ENCODE measurements around the gene FCMR.
"Not testable (repeated sequence)": the region's sequence is repeated elsewhere in the genome, so short reads cannot be mapped to it uniquely, and the experiment has no call there.

The FCMR gene

DNA sequence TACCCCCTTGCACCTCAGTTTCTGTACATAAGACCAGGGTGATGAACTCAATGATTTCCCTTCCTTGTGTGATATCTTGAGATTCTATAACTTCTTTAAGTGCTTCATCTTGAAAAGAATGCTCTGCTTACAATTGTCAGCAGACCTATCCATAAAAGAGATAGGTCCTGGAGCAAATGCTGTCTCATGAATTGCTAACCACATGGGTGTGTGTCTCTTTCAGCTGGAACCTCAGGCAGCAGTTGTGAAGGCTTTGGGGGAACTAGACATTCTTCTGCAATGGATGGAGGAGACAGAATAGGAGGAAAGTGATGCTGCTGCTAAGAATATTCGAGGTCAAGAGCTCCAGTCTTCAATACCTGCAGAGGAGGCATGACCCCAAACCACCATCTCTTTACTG lies 53.5 kb downstream of the FCMR start:
- H3K9me3 Mint-ChIP-seq, result peaks cover 10% of the 10 kb centered on the region
- no peak overlapping the region for H3K4me3 Mint-ChIP-seq
- peaks cover 26% of the 10 kb centered on the region for H3K27me3 Mint-ChIP-seq (ENCODE audit: low read depth)
- H3K4me1 Mint-ChIP-seq (ENCODE audit: low read depth), result peaks cover 2% of the 10 kb centered on the region
- no peak overlapping the region for H3K27ac Mint-ChIP-seq
- peaks cover 3% of the 10 kb centered on the region for H3K36me3 Mint-ChIP-seq (ENCODE audit: low read depth)

DNA sequence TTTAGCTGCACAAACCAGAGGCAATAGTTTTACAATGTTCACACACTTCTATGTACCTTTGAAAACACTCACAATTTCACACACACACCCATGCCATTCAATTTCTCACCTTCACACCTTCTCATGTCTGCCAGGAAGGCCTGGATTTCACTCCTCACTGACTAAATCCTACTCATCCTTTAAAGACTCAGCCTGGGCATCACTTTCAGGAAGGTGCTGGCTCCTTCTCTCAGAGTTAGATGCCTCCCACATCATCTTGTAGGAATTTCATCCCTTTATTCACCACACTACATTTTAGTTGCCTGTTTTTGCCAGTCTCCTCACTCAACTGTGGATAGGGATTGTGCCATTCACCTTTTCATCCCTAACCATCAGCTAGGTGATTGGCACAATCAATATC lies 54.0 kb downstream of the FCMR start:
- Mint-ChIP-seq H3K27me3 (ENCODE audit: low read depth) (peaks cover 32% of the 10 kb centered on the region), H3K36me3 (ENCODE audit: low read depth) (peaks cover 3% of the 10 kb centered on the region), H3K27ac (no peak overlapping the region), H3K4me3 (no peak overlapping the region), H3K9me3 (peaks cover 8% of the 10 kb centered on the region), H3K4me1 (ENCODE audit: low read depth) (peaks cover 2% of the 10 kb centered on the region)

DNA sequence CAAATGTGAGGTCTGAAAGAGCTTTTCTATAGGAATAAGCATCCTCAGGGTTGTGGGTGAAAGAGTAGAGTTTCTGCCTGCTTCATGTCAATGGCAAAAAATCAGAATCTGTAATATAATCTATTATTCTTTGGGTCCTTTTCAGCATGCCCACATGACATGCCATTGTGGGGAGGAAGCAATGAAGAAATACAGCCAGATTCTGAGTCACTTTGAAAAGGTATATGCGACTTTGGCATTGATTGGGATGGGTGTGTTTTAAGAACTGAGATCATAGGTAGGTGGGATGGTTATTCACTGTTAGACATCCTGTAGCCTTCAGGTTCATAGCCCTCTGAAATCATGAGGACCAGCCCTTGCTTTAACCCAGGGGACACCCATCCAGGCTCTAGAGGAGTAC lies 54.5 kb downstream of the FCMR start:
- H3K36me3 Mint-ChIP-seq (ENCODE audit: low read depth), result peaks cover 2% of the 10 kb centered on the region
- H3K4me1 Mint-ChIP-seq (ENCODE audit: low read depth), result peaks cover 2% of the 10 kb centered on the region
- H3K4me3 Mint-ChIP-seq, result no peak overlapping the region
- H3K9me3 Mint-ChIP-seq, result peaks cover 6% of the 10 kb centered on the region
- peaks cover 33% of the 10 kb centered on the region for H3K27me3 Mint-ChIP-seq (ENCODE audit: low read depth)
- no peak overlapping the region for H3K27ac Mint-ChIP-seq

DNA sequence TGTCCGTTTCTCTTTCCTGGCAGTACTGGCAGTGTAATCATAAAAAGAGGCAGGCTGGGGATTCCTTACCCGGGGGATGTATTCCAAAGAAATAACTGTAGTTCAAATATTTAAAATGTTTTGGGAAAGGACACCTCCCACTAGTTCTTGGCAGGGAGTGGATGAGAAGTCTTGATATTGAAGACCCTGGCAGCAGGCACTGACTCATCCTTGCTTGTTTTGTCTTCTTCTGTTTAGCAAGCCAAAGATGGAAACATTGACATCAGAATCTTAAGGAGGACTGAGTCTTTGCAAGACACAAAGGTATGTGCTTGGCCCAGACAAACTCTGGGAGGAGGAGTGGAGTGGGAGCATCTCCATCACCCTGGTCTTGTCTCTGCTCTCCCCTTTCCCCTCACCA lies 55.7 kb downstream of the FCMR start:
- no peaks in the 10 kb centered on the region for H3K9me3 Mint-ChIP-seq
- no peak overlapping the region for H3K4me3 Mint-ChIP-seq
- peaks cover 2% of the 10 kb centered on the region for H3K4me1 Mint-ChIP-seq (ENCODE audit: low read depth)
- peaks cover 40% of the 10 kb centered on the region for H3K27me3 Mint-ChIP-seq (ENCODE audit: low read depth)
- H3K36me3 Mint-ChIP-seq (ENCODE audit: low read depth), result no peaks in the 10 kb centered on the region
- H3K27ac Mint-ChIP-seq, result no peak overlapping the region

GRCh38 chr1:206864939-206865671 lies 56.6 kb downstream of the FCMR start, which contains the start of gene IL20:
Gene IL20, plus strand, starts transcription at chr1:206865623. Its CDS starts 230 bp downstream, at chr1:206865853.
- Mint-ChIP-seq H3K4me1 (ENCODE audit: low read depth) (peaks cover 2% of the 10 kb centered on the region), H3K27me3 (ENCODE audit: low read depth) (peaks cover 47% of the 10 kb centered on the region), H3K9me3 (no peaks in the 10 kb centered on the region), H3K4me3 (no peak within 1 kb of the TSS), H3K27ac (no peak within 1 kb of the TSS), H3K36me3 (ENCODE audit: low read depth) (peaks cover 2% of the 10 kb centered on the region)

- Mint-ChIP-seq H3K4me3 (no peak overlapping the region), H3K4me1 (ENCODE audit: low read depth) (peaks cover 7% of the 10 kb centered on the region), H3K27me3 (ENCODE audit: low read depth) (peaks cover 43% of the 10 kb centered on the region), H3K9me3 (no peaks in the 10 kb centered on the region), H3K27ac (no peak overlapping the region), H3K36me3 (ENCODE audit: low read depth) (peaks cover 2% of the 10 kb centered on the region)
Measured at GRCh38 chr1:206863266-206863665, 58.5 kb downstream of the FCMR start.

GRCh38 chr1:206860165-206860564 lies 61.6 kb downstream of the FCMR start:
- Mint-ChIP-seq H3K4me1 (ENCODE audit: low read depth) (peaks cover 9% of the 10 kb centered on the region), H3K4me3 (no peak overlapping the region), H3K9me3 (no peaks in the 10 kb centered on the region), H3K36me3 (ENCODE audit: low read depth) (peaks cover 2% of the 10 kb centered on the region), H3K27ac (no peak overlapping the region), H3K27me3 (ENCODE audit: low read depth) (peaks cover 34% of the 10 kb centered on the region)

- Mint-ChIP-seq H3K27me3 (ENCODE audit: low read depth) (peaks cover 35% of the 10 kb centered on the region), H3K9me3 (peaks cover 3% of the 10 kb centered on the region), H3K36me3 (ENCODE audit: low read depth) (peaks cover 2% of the 10 kb centered on the region), H3K4me3 (no peak overlapping the region), H3K4me1 (ENCODE audit: low read depth) (peaks cover 6% of the 10 kb centered on the region), H3K27ac (no peak overlapping the region)
Measured at GRCh38 chr1:206859082-206859521, 62.6 kb downstream of the FCMR start.

GRCh38 chr1:206856674-206857464 lies 64.9 kb downstream of the FCMR start:
- H3K27me3 Mint-ChIP-seq (ENCODE audit: low read depth), result peaks cover 45% of the 10 kb centered on the region
- H3K27ac Mint-ChIP-seq, result no peak overlapping the region
- H3K36me3 Mint-ChIP-seq (ENCODE audit: low read depth), result peaks cover 2% of the 10 kb centered on the region
- no peak overlapping the region for H3K4me3 Mint-ChIP-seq
- peaks cover 21% of the 10 kb centered on the region for H3K9me3 Mint-ChIP-seq
- peaks cover 6% of the 10 kb centered on the region for H3K4me1 Mint-ChIP-seq (ENCODE audit: low read depth)

DNA sequence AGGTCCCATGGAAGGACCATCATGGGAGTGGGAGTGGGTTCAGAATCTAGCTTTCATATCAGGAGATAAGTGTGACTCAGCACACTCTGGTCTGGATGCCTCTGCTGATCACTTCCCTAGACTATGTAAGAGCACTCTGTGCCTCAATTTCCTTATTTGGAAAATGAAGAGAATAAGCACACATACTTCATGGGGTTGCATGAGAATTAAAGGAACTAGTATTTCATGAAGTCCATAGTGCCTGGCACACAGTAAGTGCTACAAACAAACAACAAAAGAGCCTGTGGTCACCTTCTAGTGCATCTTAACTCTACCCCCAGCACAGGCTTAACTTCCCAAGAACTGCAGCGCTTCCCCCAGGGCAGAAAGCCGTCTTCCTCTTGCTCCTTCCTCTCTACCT lies 65.9 kb downstream of the FCMR start:
- H3K9me3 Mint-ChIP-seq, result peaks cover 25% of the 10 kb centered on the region
- H3K27me3 Mint-ChIP-seq (ENCODE audit: low read depth), result peaks cover 45% of the 10 kb centered on the region
- no peak overlapping the region for H3K27ac Mint-ChIP-seq
- peaks cover 6% of the 10 kb centered on the region for H3K4me1 Mint-ChIP-seq (ENCODE audit: low read depth)
- peaks cover 2% of the 10 kb centered on the region for H3K36me3 Mint-ChIP-seq (ENCODE audit: low read depth)
- no peak overlapping the region for H3K4me3 Mint-ChIP-seq

DNA sequence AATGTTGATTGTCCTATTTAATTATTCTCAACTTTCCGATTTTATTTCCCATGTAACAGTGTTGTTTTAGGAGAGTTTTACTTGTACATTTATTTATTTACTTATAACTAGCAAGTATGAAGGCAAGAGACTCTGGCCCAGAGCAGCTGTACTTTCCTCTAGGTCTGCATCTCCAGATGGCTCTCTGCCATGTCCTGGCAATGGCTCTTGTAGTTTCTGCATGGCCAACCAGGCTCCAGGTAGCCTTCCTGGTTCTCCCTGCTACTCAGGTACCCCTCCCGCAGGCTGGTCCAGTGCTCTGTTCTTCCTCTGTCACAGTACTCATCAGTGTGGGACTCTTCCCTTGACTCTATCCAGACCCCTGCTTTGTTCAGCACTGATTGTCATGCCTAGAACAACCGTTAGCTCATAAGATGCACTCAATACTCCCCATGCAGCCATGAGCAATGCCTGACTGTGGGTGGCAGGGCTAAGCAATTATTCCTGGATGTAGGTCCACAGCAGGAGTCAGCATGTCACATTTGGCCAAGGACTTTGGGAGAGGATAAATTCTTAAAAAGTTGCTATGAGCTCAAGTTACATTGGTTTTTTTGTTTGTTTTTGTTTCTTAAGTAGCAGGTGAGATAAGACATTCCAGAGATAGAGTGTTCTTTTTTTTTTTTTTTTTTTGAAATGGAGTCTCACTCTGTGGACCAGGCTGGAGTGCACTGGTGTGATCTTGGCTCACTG lies 67.2 kb downstream of the FCMR start:
- Mint-ChIP-seq H3K36me3 (ENCODE audit: low read depth) (no peaks in the 10 kb centered on the region), H3K4me3 (no peak overlapping the region), H3K4me1 (ENCODE audit: low read depth) (peaks cover 6% of the 10 kb centered on the region), H3K27ac (no peak overlapping the region), H3K9me3 (peaks cover 25% of the 10 kb centered on the region), H3K27me3 (ENCODE audit: low read depth) (peaks cover 52% of the 10 kb centered on the region)

DNA sequence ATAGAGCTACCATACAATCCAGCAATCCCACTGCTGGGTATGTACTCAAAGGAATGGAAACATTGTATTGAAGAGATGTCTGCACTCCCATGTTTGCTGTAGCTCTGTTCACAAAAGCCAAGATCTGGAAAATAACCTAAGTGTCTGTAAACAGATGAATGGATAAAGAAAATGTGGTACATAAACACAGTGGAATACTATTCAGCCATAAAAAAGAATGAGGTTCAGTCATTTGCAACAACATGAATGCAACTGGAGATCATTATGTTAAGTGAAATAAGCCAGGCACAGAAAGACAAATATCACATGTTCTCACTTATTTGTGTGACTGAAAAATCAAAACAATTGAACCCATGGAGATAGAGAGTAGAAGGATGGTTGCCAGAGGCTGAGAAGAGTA lies 68.0 kb downstream of the FCMR start:
- Mint-ChIP-seq H3K27me3 (ENCODE audit: low read depth) (peaks cover 61% of the 10 kb centered on the region), H3K9me3 (peaks cover 25% of the 10 kb centered on the region)
- not testable (repeated sequence) for H3K27ac Mint-ChIP-seq

More for the DNA sequence above, 68.0 kb downstream of the FCMR start:
- not testable (repeated sequence) for H3K4me1 Mint-ChIP-seq (ENCODE audit: low read depth); H3K36me3 Mint-ChIP-seq (ENCODE audit: low read depth); H3K4me3 Mint-ChIP-seq

Data from T-helper 1 cell treated with Interleukin-12 subunit alpha and Interleukin-12 subunit beta and Interleukin-4 antibody, amounts not matched to agents 30 μg/mL and 1 μg/mL, for 36 hours (primary cell).